H1 (cell line): Measurements from ENCODE around the gene MGARP. TPM values are rescaled to one million over a fixed set of nuclear protein-coding genes. Genes with fewer than 3 reads are reported as not detected.

Experiments used
- CTCF ChIA-PET: fragments of 300-600 bp; sonication (Branson Sonifier 250); formaldehyde crosslinking; loops from one replicate; lab custom pipeline; 2021; ENCODE audit not compliant: partially characterized antibody; lab: Charles Lee
- POLR2A ChIA-PET: fragments of 300-600 bp; sonication (Branson Sonifier 250); formaldehyde crosslinking; loops from one replicate; lab custom pipeline; 2021; ENCODE audit warnings: inconsistent platforms; ENCODE audit not compliant: partially characterized antibody; lab: Charles Lee
- DNase-seq, 2 experiments: peaks; one replicate each; pipeline versions ENCODE4 v3.0.0 to v3.0.0-alpha.2; 2010 to 2022; ENCODE audit warnings: low spot score in 2 of 2, low read depth in 1 of 2, mixed read lengths in 1 of 2
- FAIRE-seq: peaks from 2 replicates; lab custom pipeline; 2011; peaks lifted over from hg19 to GRCh38; lab: Jason Lieb, UNC
- H2AFZ ChIP-seq: 2 replicates; pipeline ENCODE4 v1.8.1; 2012; ENCODE audit warnings: low read length, inconsistent platforms
- H2AK5ac ChIP-seq: 2 replicates; pipeline ENCODE4 v1.6.1; 2013; ENCODE audit warnings: low read depth, low read length
- H2BK120ac ChIP-seq: replicated peaks from 2 replicates; pipeline ENCODE3; 2013; ENCODE audit warnings: low read depth, low read length, inconsistent platforms
- H2BK12ac ChIP-seq: 2 replicates; pipeline ENCODE4 v1.6.1; 2013; ENCODE audit warnings: low read depth, low read length
- H2BK15ac ChIP-seq: 2 replicates; pipeline ENCODE4 v1.6.1; 2013; ENCODE audit warnings: low read length
- H2BK20ac ChIP-seq: 2 replicates; pipeline ENCODE4 v1.6.1; 2013; ENCODE audit warnings: low read length
- H2BK5ac ChIP-seq: 2 replicates; pipeline ENCODE4 v1.6.1; 2013; ENCODE audit warnings: low read depth, low read length
- H3K14ac ChIP-seq: 2 replicates; pipeline ENCODE4 v1.6.1; 2013; ENCODE audit warnings: inconsistent platforms; ENCODE audit not compliant: insufficient read length
- H3K18ac ChIP-seq: 2 replicates; pipeline ENCODE4 v1.6.1; 2013; ENCODE audit warnings: low read length; ENCODE audit errors: extremely low read depth
- H3K23ac ChIP-seq: 2 replicates; pipeline ENCODE4 v1.6.1; 2013; ENCODE audit warnings: inconsistent platforms; ENCODE audit not compliant: insufficient read length
- H3K23me2 ChIP-seq: 2 replicates; pipeline ENCODE4 v1.6.1; 2013; ENCODE audit warnings: low read depth, low read length
- H3K27ac ChIP-seq: 2 replicates; pipeline ENCODE4 v1.6.1; 2011; ENCODE audit warnings: low read depth, low read length, inconsistent platforms
- H3K27me3 ChIP-seq, 4 experiments: replicated peaks in 1 of 4; 1 replicate in 1 of 4; 2 replicates in 3 of 4; pipeline versions ENCODE4 v1.6.1 to v1.8.1; 2011 to 2013; ENCODE audit warnings: low read length in 3 of 4, mild to moderate bottlenecking in 3 of 4, inconsistent platforms in 2 of 4, mixed read lengths in 2 of 4, moderate library complexity in 1 of 4; ENCODE audit not compliant: control insufficient read depth in 3 of 4, insufficient read depth in 3 of 4; ENCODE audit errors: extremely low read depth in 1 of 4
- H3K36me3 ChIP-seq, 4 experiments: 2 replicates each; pipeline versions ENCODE4 v1.6.1 to v1.8.1; 2011 to 2013; ENCODE audit warnings: mild to moderate bottlenecking in 4 of 4, low read length in 3 of 4, moderate library complexity in 2 of 4, control low read depth in 1 of 4, inconsistent platforms in 1 of 4; ENCODE audit not compliant: insufficient read depth in 4 of 4, control insufficient read depth in 2 of 4
- H3K4ac ChIP-seq: replicated peaks from 2 replicates; pipeline ENCODE3; 2013; ENCODE audit warnings: low read length, low read depth, mixed read lengths, inconsistent platforms; ENCODE audit not compliant: insufficient read length
- H3K4me1 ChIP-seq, 4 experiments: replicated peaks in 1 of 4; 1 replicate in 1 of 4; 2 replicates in 3 of 4; pipeline versions ENCODE4 v1.6.1 to v1.8.1; 2011 to 2013; ENCODE audit warnings: low read length in 3 of 4, inconsistent platforms in 2 of 4, mixed read lengths in 1 of 4; ENCODE audit not compliant: insufficient read depth in 4 of 4, control insufficient read depth in 3 of 4
- H3K4me2 ChIP-seq, 2 experiments: 2 replicates each; pipeline versions ENCODE4 v1.6.1 to v1.8.1; 2011 to 2013; ENCODE audit warnings: low read depth in 2 of 2, low read length in 2 of 2, control low read depth in 1 of 2, inconsistent platforms in 1 of 2, mild to moderate bottlenecking in 1 of 2; ENCODE audit not compliant: insufficient read depth in 1 of 2
- H3K4me3 ChIP-seq, 4 experiments: fragments of 200-600, 300-600 bp in 1 of 4; sonication (generic), shearing (Covaris generic), sonication (Bioruptor Twin) in 1 of 4; 2 replicates each; pipeline versions ENCODE4 v1.5.1 to v1.8.1; 2011 to 2016; ENCODE audit warnings: low read length in 4 of 4, low read depth in 3 of 4, control low read depth in 2 of 4, inconsistent platforms in 2 of 4, mild to moderate bottlenecking in 2 of 4, mixed read lengths in 1 of 4, moderate library complexity in 1 of 4; ENCODE audit not compliant: insufficient read depth in 2 of 4; ENCODE audit errors: extremely low read depth in 1 of 4
- H3K56ac ChIP-seq: replicated peaks from 2 replicates; pipeline ENCODE3; 2013; ENCODE audit warnings: low read depth, mild to moderate bottlenecking, mixed read lengths, low read length, inconsistent platforms; ENCODE audit not compliant: insufficient read length
- H3K79me1 ChIP-seq: 2 replicates; pipeline ENCODE4 v1.6.1; 2013; ENCODE audit warnings: low read depth, low read length, control low read depth
- H3K79me2 ChIP-seq, 2 experiments: 2 replicates each; pipeline versions ENCODE4 v1.6.1 to v1.8.1; 2012 to 2013; ENCODE audit warnings: low read length in 2 of 2, mild to moderate bottlenecking in 2 of 2, inconsistent platforms in 1 of 2; ENCODE audit not compliant: insufficient read depth in 2 of 2, control insufficient read depth in 1 of 2
- H3K9ac ChIP-seq, 4 experiments: replicated peaks in 1 of 4; 1 replicate in 1 of 4; 2 replicates in 3 of 4; pipeline versions ENCODE4 v1.6.1 to v1.8.1; 2011 to 2013; ENCODE audit warnings: low read depth in 3 of 4, low read length in 3 of 4, control low read depth in 2 of 4, mild to moderate bottlenecking in 2 of 4, moderate library complexity in 2 of 4, inconsistent platforms in 1 of 4; ENCODE audit errors: extremely low read depth in 1 of 4
- H3K9me3 ChIP-seq, 2 experiments: 2 replicates each; pipeline versions ENCODE4 v1.6.1 to v1.8.1; 2012 to 2013; ENCODE audit warnings: mild to moderate bottlenecking in 2 of 2, moderate library complexity in 2 of 2, control low read depth in 1 of 2, inconsistent platforms in 1 of 2, low read depth in 1 of 2, low read length in 1 of 2, mixed read lengths in 1 of 2; ENCODE audit not compliant: insufficient read depth in 2 of 2
- H4K20me1 ChIP-seq, 2 experiments: replicated peaks in 1 of 2; 2 replicates each; pipeline versions ENCODE3 to v1.8.1; 2011 to 2013; ENCODE audit warnings: inconsistent platforms in 2 of 2, low read length in 2 of 2, mild to moderate bottlenecking in 1 of 2; ENCODE audit not compliant: insufficient read depth in 2 of 2, control insufficient read depth in 1 of 2
- H4K5ac ChIP-seq: 2 replicates; pipeline ENCODE4 v1.6.1; 2013; ENCODE audit warnings: low read length, low read depth, mixed read lengths, inconsistent platforms; ENCODE audit not compliant: insufficient read length
- H4K8ac ChIP-seq: 2 replicates; pipeline ENCODE4 v1.8.0; 2013; ENCODE audit warnings: mild to moderate bottlenecking, moderate library complexity, low read length, inconsistent platforms; ENCODE audit not compliant: insufficient read depth; ENCODE audit errors: extremely low read depth
- H4K91ac ChIP-seq: replicated peaks from 2 replicates; pipeline ENCODE3; 2013; ENCODE audit warnings: low read length, mixed read lengths, inconsistent platforms; ENCODE audit not compliant: insufficient read length
- ASH2L ChIP-seq: fragments of 200-600, 300-600 bp; sonication (generic); IDR thresholded peaks from one replicate; pipeline ENCODE4 v1.7.1; 2017; ENCODE audit warnings: low read length
- MAFK ChIP-seq: IDR thresholded peaks from 2 replicates; pipeline ENCODE4 v1.6.1; 2012; ENCODE audit warnings: low read depth, mild to moderate bottlenecking, improper control_type of control experiment, low read length
- POLR2A ChIP-seq, 2 experiments: IDR thresholded peaks; 1 replicate in 1 of 2; 2 replicates in 1 of 2; pipeline ENCODE4 v1.6.1; 2011; ENCODE audit warnings: low read depth in 2 of 2, low read length in 2 of 2, mild to moderate bottlenecking in 2 of 2; ENCODE audit errors: control extremely low read depth in 1 of 2
- TAF7 ChIP-seq: optimal IDR thresholded peaks from 2 replicates; pipeline ENCODE3; 2011; ENCODE audit warnings: low read depth, mild to moderate bottlenecking, inconsistent platforms, low read length, moderate library complexity, borderline replicate concordance
- WGBS, 2 experiments: shearing (Covaris generic) in 1 of 2; methylation state at CpG; one replicate each; pipeline versions ENCODE4 v1.1.6 to v1.1.7; 2013 to 2015; ENCODE audit warnings: low lambda C conversion rate in 2 of 2, mixed read lengths in 2 of 2, inconsistent platforms in 1 of 2, low coverage in 1 of 2, missing lambda C conversion rate in 1 of 2; ENCODE audit not compliant: insufficient replicate concordance in 2 of 2, insufficient coverage in 1 of 2, insufficient read length in 1 of 2; ENCODE audit errors: extremely low coverage in 1 of 2, missing lambda C conversion rate in 1 of 2; 5-methylcytosine and 5-hydroxymethylcytosine counted together
- polyA plus RNA-seq, 7 experiments: library from polyadenylated mRNA; depleted of rRNA in 3 of 7; stranded (reverse) in 5 of 7; unstranded in 2 of 7; fragments of >200 nt in 5 of 7; fragments of 200-250 nt in 2 of 7; gene quantifications; 1 replicate in 5 of 7; 2 replicates in 1 of 7; 4 replicates in 1 of 7; pipeline versions ENCODE4 v1.2.1 to v1.2.3, GENCODE V29; 2011 to 2013; ENCODE audit warnings: missing spikeins in 2 of 7, mixed read lengths in 2 of 7
- total RNA-seq: library from RNA; stranded (reverse); fragmentation: NEBNext Ultra II Directional; extraction: Animal tissue kit (Norgen Biotek cat#: 25700); gene quantifications from 2 replicates; pipeline ENCODE4 v1.2.1, GENCODE V29; 2021

Gene MGARP
- total and polyA plus RNA-seq, 2 of the 8 experiments (the other 6 are each of a cell fraction or from before 2014, with no cell fraction given), result 2.8 to 4.5 TPM

DNA sequence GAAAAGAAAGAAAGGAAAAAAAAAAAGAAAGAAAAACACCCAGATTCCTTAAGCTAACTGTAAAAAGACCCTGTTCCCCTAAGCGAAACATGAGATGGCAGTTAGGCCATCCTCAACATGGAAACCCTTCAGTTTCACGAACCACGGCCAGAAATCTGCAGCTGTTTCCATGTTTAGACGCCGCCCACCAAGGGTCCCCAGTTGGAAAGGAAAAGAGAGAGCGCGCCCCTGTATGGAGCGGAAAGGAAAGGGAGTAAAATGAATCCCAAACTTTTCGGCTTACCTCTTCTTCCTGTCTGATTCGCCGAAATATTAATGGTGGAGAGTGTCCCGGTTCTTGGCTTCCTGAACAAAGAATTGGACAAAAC is 38.3 kb downstream of the MGARP start:
- no peak overlapping the region for H3K4ac ChIP-seq
- H3K18ac ChIP-seq, result peak overlapping the region; percentile 55
- H3K9ac ChIP-seq, result peak overlapping the region in 1 of 4 experiments; percentile 20; a peak in 2 of 7 replicates
- H2AFZ ChIP-seq, result peak overlapping the region; percentile 11
- no peaks in the 10 kb centered on the region for H4K20me1 ChIP-seq
- H3K4me1 ChIP-seq, result peaks cover 5 to 19% (median 16%) of the 10 kb centered on the region in 4 experiments
- no peak overlapping the region for H2BK15ac ChIP-seq
- H3K27me3 ChIP-seq, result no peaks in the 10 kb centered on the region
- no peaks in the 10 kb centered on the region for H3K79me1 ChIP-seq
- no peak overlapping the region for H4K91ac ChIP-seq
- no peak overlapping the region for H4K8ac ChIP-seq
- FAIRE-seq (no peak), DNase-seq (no peak)
- peak overlapping the region; percentile 53; the same call in 1 of the 2 replicates for H3K27ac ChIP-seq
- WGBS, 2 experiments, result 71% methylated on average over 12 of the region's 12 CpGs; no CpG with 5 or more reads in 1 of the 2 experiments
- H3K23me2 ChIP-seq, result no peaks in the 10 kb centered on the region
- peak overlapping the region; percentile 87 for H2BK12ac ChIP-seq
- ChIA-PET CTCF (interaction anchor here (0.6 to 3.5 kb wide), 9 partner anchors 10 to 189 kb away, joined by 3 to 9 read pairs (median 3); no protein-coding TSS in a partner anchor), POLR2A (interaction anchor here (0.8 to 2.8 kb wide), 8 partner anchors 13 to 226 kb away, joined by 3 to 14 read pairs (median 4); partner anchors contain the start of genes ELF2, MGARP and NOCT)
- peak overlapping the region; percentile 61; the same call in 1 of the 2 replicates for H2BK5ac ChIP-seq
- no peaks in the 10 kb centered on the region for H3K79me2 ChIP-seq
- H2BK120ac ChIP-seq, result no peak overlapping the region
- no peak overlapping the region for H3K23ac ChIP-seq
- H3K4me3 ChIP-seq, result peak overlapping the region in 1 of 4 experiments; percentile 6; a peak in 1 of 8 replicates
- peak overlapping the region; percentile 64; the same call in 1 of the 2 replicates for H2BK20ac ChIP-seq
- no peak overlapping the region for H4K5ac ChIP-seq
- H3K9me3 ChIP-seq, result no peaks in the 10 kb centered on the region
- TF ChIP-seq TAF7, result peak; percentile 17
- 0 out of 3 replicates have a peak, but pooled peaks of 1 of the 2 experiments have one; percentile 28 for TF ChIP-seq POLR2A (IDR thresholded peaks at IDR 0.05; ENCODE audit: control extremely low read depth in 1 of 2, low read depth in 2 of 2, low read length in 2 of 2)
- TF ChIP-seq ASH2L, result peak; percentile 36
- TF ChIP-seq MAFK, result no peak
- H3K4me2 ChIP-seq, result peak overlapping the region; percentile 14 to 38; a peak in 2 of 4 replicates
- no peak overlapping the region for H3K14ac ChIP-seq
- no peak overlapping the region for H2AK5ac ChIP-seq
- H3K56ac ChIP-seq, result no peak overlapping the region
- no peaks in the 10 kb centered on the region for H3K36me3 ChIP-seq
